HG03159 (cell line): ENCODE measurements around the gene TMC5.
"Not testable (repeated sequence)": the region's sequence is repeated elsewhere in the genome, so short reads cannot be mapped to it uniquely, and the experiment has no call there.

Experiments
- ATAC-seq: cut with Tn5 transposase; IDR thresholded peaks from one replicate; pipeline ENCODE4 v1.9.1; 2021; ENCODE audit warnings: mild to moderate bottlenecking, moderate library complexity; ENCODE audit not compliant: unreplicated experiment

The TMC5 gene

GRCh38 chr16:19406891-19407491 lies 10.7 kb upstream of the TMC5 start:
- ATAC-seq = no peak

- no peak for ATAC-seq
These were observed 7.1 kb upstream of the TMC5 start for GRCh38 chr16:19410435-19411171.

GRCh38 chr16:19411298-19411697 lies 6.4 kb upstream of the TMC5 start:
- ATAC-seq = no peak

GRCh38 chr16:19412055-19412454 lies 5.6 kb upstream of the TMC5 start:
- ATAC-seq = not testable (repeated sequence)

GRCh38 chr16:19415461-19415860 lies 2.2 kb upstream of the TMC5 start:
- ATAC-seq = no peak

- ATAC-seq = no peak
These were observed 1.8 kb upstream of the TMC5 start for GRCh38 chr16:19415918-19416317.

GRCh38 chr16:19418200-19418599 lies 517 bp downstream of the TMC5 start:
- no peak for ATAC-seq

- ATAC-seq = no peak
These were observed 2.0 kb downstream of the TMC5 start for GRCh38 chr16:19419698-19420075.

GRCh38 chr16:19424478-19424877 lies 6.8 kb downstream of the TMC5 start:
- no peak for ATAC-seq

- no peak for ATAC-seq
These were observed 12.7 kb downstream of the TMC5 start for GRCh38 chr16:19430345-19430744.

GRCh38 chr16:19431636-19432340 lies 14.1 kb downstream of the TMC5 start:
- ATAC-seq = no peak

- ATAC-seq = no peak
These were observed 14.7 kb downstream of the TMC5 start for GRCh38 chr16:19432429-19432828.

GRCh38 chr16:19434584-19434983 lies 16.9 kb downstream of the TMC5 start:
- ATAC-seq = no peak

GRCh38 chr16:19436540-19436939 lies 18.9 kb downstream of the TMC5 start:
- no peak for ATAC-seq

- no peak for ATAC-seq
These were observed 19.6 kb downstream of the TMC5 start for GRCh38 chr16:19437280-19437679.

- no peak for ATAC-seq
These were observed 21.1 kb downstream of the TMC5 start for GRCh38 chr16:19438739-19439138.

GRCh38 chr16:19439483-19439882 lies 21.8 kb downstream of the TMC5 start:
- no peak for ATAC-seq

GRCh38 chr16:19443659-19444058 lies 26.0 kb downstream of the TMC5 start:
- no peak for ATAC-seq

GRCh38 chr16:19446300-19446846 lies 28.7 kb downstream of the TMC5 start:
- ATAC-seq = no peak

- no peak for ATAC-seq
These were observed 29.2 kb downstream of the TMC5 start for GRCh38 chr16:19446886-19447285.

- ATAC-seq = no peak
These were observed 32.5 kb downstream of the TMC5 start for GRCh38 chr16:19450186-19450585.
